GM08714 (cell line): ENCODE results near the gene CHID1.

Source experiments
- H3K4me3 ChIP-seq: fragments of 200-500 bp; sonication (Bioruptor generic); 2 replicates; pipeline ENCODE4 v1.5.1; 2014; ENCODE audit warnings: mild to moderate bottlenecking, low read length, inconsistent platforms
- ZNF274 ChIP-seq: IDR thresholded peaks from 2 replicates; pipeline ENCODE4 v1.6.1; 2012; ENCODE audit warnings: mild to moderate bottlenecking, low read depth, low read length

CHID1 gene

DNA sequence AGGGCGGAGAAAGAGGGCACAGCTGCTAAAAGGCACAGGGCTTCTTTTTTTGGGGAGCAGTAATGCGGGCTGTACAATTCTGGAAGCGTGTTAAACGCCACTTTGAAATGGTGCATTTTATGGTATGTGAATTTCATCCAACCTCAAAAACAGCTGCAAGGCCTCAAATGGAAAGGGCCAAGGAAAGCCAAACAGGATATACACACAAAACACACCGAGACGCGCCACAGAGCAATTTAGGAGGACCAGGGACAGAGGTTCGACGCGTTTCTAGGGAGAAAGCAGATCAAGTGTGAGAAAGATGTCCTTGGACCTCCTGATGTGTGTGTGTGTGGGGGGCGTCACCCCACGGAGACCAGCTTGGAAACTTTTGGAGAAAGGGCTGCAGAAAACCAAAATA is 36.9 kb downstream of the CHID1 start:
- TF ChIP-seq ZNF274: no peak

DNA sequence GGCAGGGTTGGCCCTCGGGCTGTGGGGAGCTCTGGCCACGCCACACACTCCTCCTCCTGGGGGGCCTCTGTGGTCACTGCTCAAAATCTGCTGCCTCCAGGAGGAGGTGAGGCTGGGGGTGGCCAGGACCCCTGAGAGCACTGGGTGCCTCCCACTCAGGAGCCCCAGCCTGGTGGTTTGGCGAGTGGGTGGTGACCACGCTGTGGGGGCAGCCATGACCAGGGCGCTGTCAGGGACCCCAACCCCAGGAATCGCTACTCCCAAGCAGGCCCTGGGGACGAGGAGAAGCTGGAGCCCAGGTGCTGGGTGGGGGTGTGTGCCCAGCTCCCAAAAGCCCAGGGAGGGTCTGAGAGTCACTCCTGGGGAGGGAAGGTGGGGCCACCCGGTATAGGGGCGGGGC is 37.8 kb downstream of the CHID1 start:
- TF ChIP-seq ZNF274: no peak
- no peak overlapping the region for H3K4me3 ChIP-seq

More for the DNA sequence above, 36.9 kb downstream of the CHID1 start:
- H3K4me3 ChIP-seq: no peak overlapping the region

DNA sequence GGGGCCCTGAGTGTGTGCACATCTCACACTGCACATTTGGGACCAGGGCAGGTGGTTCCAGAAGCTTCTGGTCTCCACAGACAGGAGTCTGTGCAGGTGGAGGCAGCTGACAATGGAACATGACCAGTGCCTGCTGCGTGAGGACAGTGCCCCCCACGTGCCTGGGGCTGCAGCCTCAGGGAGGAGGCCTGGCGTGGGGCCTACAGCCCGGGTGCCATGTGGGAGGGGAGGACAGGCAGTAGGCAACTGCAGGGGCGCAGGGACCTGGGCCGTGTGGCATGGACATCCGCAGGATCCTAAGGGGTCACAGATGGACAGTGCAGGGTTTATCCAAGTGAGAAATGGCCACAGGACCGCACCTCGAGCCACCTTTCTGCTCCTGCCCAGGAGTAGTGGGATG is 39.1 kb downstream of the CHID1 start:
- TF ChIP-seq ZNF274: no peak
- H3K4me3 ChIP-seq: no peak overlapping the region

DNA sequence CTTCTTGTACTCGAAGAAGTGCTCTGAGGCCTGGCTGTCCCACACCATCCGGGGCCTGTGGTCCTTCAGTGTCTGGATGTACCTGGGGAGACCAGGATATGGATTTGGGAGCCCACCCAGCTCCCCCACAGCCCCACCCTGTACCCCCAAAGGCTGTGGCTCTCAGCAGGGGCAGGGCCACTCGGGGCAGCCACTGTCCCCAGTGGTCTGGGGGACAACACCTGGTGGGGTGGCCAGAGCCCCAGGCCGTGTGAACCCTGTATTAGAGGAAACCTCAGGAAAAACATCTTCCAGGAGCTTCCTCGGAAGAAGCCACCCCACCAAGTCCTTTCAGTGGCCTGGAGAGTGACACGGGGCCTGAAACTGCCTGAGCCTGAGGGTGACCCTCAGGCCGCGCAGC is 40.2 kb downstream of the CHID1 start:
- TF ChIP-seq ZNF274: no peak
- no peak overlapping the region for H3K4me3 ChIP-seq

- H3K4me3 ChIP-seq: no peak overlapping the region
- TF ChIP-seq ZNF274: no peak
Observed at GRCh38 chr11:870127-870413, 40.5 kb downstream of the CHID1 start.

DNA sequence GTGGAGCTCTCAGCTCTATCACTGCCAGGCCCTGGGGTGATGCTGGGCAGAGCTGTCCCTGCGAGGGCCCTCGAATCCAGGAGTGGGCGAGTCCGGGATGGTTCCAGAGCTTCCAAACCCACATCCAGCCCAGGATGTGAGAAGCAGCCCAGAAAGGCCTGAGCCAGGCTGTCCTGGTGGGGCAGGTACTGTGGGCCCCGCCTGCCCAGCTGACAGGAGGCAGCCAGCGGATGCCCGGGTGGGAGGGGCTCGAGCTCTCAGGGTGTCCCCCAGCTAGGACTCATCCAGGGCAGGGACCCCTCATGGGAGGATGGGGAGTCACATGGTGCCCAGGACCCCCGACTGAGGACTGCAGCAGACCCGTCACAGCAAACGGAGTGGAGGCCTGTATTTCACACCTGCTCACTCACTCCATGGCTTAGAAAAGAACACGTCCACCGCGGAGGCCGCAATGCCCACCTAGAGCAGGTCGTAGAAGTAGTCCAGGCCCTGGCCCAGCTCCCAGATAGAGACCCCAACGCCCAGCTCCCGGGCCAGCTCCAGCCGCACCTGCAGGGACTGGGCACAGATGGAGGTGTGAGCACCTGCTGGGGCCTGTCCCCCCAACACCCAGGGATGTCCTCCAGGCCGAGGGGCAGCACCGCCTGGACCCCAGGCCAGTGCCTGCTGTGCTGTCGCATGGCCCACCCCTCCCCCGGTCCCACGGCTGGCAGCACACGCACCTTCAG is 41.0 kb downstream of the CHID1 start:
- H3K4me3 ChIP-seq: no peak overlapping the region

GRCh38 chr11:868802-869201 is 41.8 kb downstream of the CHID1 start:
- H3K4me3 ChIP-seq: no peak overlapping the region
- no peak for TF ChIP-seq ZNF274

More for the DNA sequence above, 41.0 kb downstream of the CHID1 start:
- TF ChIP-seq ZNF274: no peak

DNA sequence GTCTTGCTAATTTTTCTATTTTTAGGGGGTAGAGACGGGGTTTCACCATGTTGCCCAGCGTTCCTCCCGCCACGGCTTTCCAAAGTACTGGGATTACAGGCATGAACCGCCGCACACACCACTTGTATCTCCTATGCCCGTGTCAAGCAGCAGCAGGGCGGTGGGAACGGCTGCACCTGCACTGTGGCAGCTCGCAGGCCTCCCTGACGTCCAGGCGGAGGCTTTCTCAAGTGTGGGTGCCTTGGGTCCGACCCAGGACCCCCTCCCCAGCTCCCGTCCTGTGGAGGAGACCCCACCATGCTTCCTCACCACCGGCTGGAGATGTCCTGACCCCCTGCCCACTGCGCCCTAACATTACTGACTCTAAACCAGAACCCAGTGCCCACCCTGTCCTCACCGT is 42.2 kb downstream of the CHID1 start:
- H3K4me3 ChIP-seq: no peak overlapping the region

GRCh38 chr11:867856-868358 is 42.7 kb downstream of the CHID1 start:
- no peak for TF ChIP-seq ZNF274
- H3K4me3 ChIP-seq: no peak overlapping the region

More for the DNA sequence above, 42.2 kb downstream of the CHID1 start:
- no peak for TF ChIP-seq ZNF274

GRCh38 chr11:866481-866880 is 44.1 kb downstream of the CHID1 start:
- no peak for TF ChIP-seq ZNF274
- H3K4me3 ChIP-seq: no peak overlapping the region

- no peak overlapping the region for H3K4me3 ChIP-seq
- no peak for TF ChIP-seq ZNF274
Observed at GRCh38 chr11:865462-866430, 44.9 kb downstream of the CHID1 start.

DNA sequence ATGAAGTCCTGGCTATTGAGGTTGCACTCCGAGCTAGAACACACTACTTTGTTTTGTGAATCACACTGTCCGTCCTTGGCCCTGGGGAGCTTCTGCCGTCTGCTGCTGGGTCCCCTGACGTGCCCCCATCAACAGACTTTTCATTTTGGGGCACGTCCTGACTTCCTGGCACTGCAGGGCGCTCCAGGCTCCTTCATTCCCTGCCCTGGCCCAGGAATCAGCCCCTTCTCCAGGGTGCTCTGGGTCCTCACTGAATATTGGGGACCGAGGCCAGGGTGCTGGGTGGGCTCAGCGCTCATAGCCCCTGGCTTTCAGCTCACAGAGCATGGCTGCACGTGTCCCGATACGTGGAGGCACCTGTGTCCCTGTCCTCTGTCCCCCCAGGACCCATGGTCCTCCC is 45.7 kb downstream of the CHID1 start:
- H3K4me3 ChIP-seq: no peak overlapping the region
- no peak for TF ChIP-seq ZNF274

GRCh38 chr11:863910-864827 is 46.4 kb downstream of the CHID1 start:
- no peak overlapping the region for H3K4me3 ChIP-seq
- no peak for TF ChIP-seq ZNF274

- no peak overlapping the region for H3K4me3 ChIP-seq
- no peak for TF ChIP-seq ZNF274
Observed at GRCh38 chr11:863023-863909, 47.3 kb downstream of the CHID1 start.
